A549 (cell line): ENCODE data around the gene FBLN1. TPM values are rescaled to one million over a fixed set of nuclear protein-coding genes. Genes with fewer than 3 reads are reported as not detected.

Source experiments
- ATAC-seq, 2 experiments: fragments of 200-7000 bp in 1 of 2; fragments of >200 bp in 1 of 2; cut with Nextera tagmentation in 1 of 2; cut with Tn5 transposase in 1 of 2; 3 replicates each; pipeline versions ENCODE4 v1.8.0 to v1.9.1; 2018 to 2020; ENCODE audit warnings: mild to moderate bottlenecking in 1 of 2, moderate library complexity in 1 of 2
- CTCF ChIA-PET: fragments of 300-600 bp; sonication (Branson Sonifier 250); formaldehyde crosslinking; extraction: SDS; loops from one replicate; lab custom pipeline; 2021; ENCODE audit warnings: antibody characterized with exemption, inconsistent platforms; lab: Yijun Ruan, JAX
- POLR2A ChIA-PET: fragments of 350-600 bp; formaldehyde crosslinking; extraction: SDS; loops from one replicate; lab custom pipeline; 2021; ENCODE audit warnings: antibody characterized with exemption, inconsistent platforms; lab: Yijun Ruan, JAX
- DNase-seq, 2 experiments: peaks; one replicate each; pipeline versions ENCODE4 v3.0.0 to v3.0.0-alpha.2; 2011 to 2016; ENCODE audit warnings: low read depth in 1 of 2, low spot score in 1 of 2
- FAIRE-seq: peaks from 2 replicates; lab custom pipeline; 2011; peaks lifted over from hg19 to GRCh38; lab: Jason Lieb, UNC
- H3K27ac ChIP-seq, 2 experiments: fragments of >200 bp; sonication (Bioruptor Twin); formaldehyde crosslinking; 3 replicates each; pipeline ENCODE4 v1.5.1; 2016 to 2017
- H3K4me1 ChIP-seq: fragments of >200 bp; sonication (Bioruptor Twin); formaldehyde crosslinking; 3 replicates; pipeline ENCODE4 v1.6.1; 2016
- H3K4me2 ChIP-seq: fragments of >200 bp; sonication (Bioruptor Twin); formaldehyde crosslinking; 3 replicates; pipeline ENCODE4 v1.6.1; 2016
- H3K4me3 ChIP-seq: fragments of >200 bp; sonication (Bioruptor Twin); formaldehyde crosslinking; 3 replicates; pipeline ENCODE4 v1.5.1; 2016
- H3K9me3 ChIP-seq: fragments of >200 bp; sonication (Bioruptor Twin); formaldehyde crosslinking; 3 replicates; pipeline ENCODE4 v1.6.1; 2016
- BHLHE40 ChIP-seq: IDR thresholded peaks from 2 replicates; pipeline ENCODE4 v1.6.1; 2012; ENCODE audit warnings: low read depth, low read length, inconsistent platforms
- CBX2 ChIP-seq: fragments of 200-600 bp; sonication (generic); IDR thresholded peaks from 2 replicates; pipeline ENCODE4 v1.6.1; 2016; ENCODE audit warnings: low read depth, mild to moderate bottlenecking, borderline replicate concordance
- CBX8 ChIP-seq: fragments of 200-600 bp; sonication (generic); IDR thresholded peaks from 2 replicates; pipeline ENCODE4 v1.6.1; 2016
- CEBPB ChIP-seq, 2 experiments: fragments of >200 bp in 1 of 2; sonication (Bioruptor Twin) in 1 of 2; formaldehyde crosslinking in 1 of 2; IDR thresholded peaks; 2 replicates each; pipeline ENCODE4 v1.6.1; 2012 to 2016
- CHD2 ChIP-seq: fragments of 150-350 bp; IDR thresholded peaks from 2 replicates; pipeline ENCODE4 v1.6.1; 2014; ENCODE audit warnings: low read length; ENCODE audit not compliant: partially characterized antibody
- ESRRA ChIP-seq: fragments of 150-350 bp; IDR thresholded peaks from 2 replicates; pipeline ENCODE4 v1.6.1; 2014; ENCODE audit warnings: mild to moderate bottlenecking, low read length, borderline replicate concordance
- FOXS1 ChIP-seq: fragments of 250-450 bp; sonication (Bioruptor Pico); IDR thresholded peaks from 2 replicates; pipeline ENCODE4 v1.5.0; 2020; ENCODE audit warnings: mild to moderate bottlenecking, moderate library complexity
- GATA3 ChIP-seq: IDR thresholded peaks from 2 replicates; pipeline ENCODE4 v1.6.1; 2012; ENCODE audit warnings: borderline replicate concordance
- MAFK ChIP-seq: fragments of 450-650 bp; IDR thresholded peaks from 2 replicates; pipeline ENCODE4 v1.6.1; 2014; ENCODE audit not compliant: partially characterized antibody
- MAZ ChIP-seq: fragments of 150-350 bp; IDR thresholded peaks from 2 replicates; pipeline ENCODE4 v1.6.1; 2014; ENCODE audit warnings: antibody characterized with exemption, low read depth, low read length, borderline replicate concordance
- MYC ChIP-seq: IDR thresholded peaks from 2 replicates; pipeline ENCODE4 v1.6.1; 2012; ENCODE audit warnings: mild to moderate bottlenecking, inconsistent platforms, low read length, improper control_type of control experiment, borderline replicate concordance
- NFE2L2 ChIP-seq: fragments of 150-350 bp; conservative IDR thresholded peaks from 2 replicates; pipeline ENCODE4 v1.6.1; 2014; ENCODE audit warnings: low read length
- NPAS2 ChIP-seq: fragments of 250-450 bp; sonication (Bioruptor Pico); IDR thresholded peaks from 2 replicates; pipeline ENCODE4 v1.8.0; 2022; ENCODE audit warnings: mild to moderate bottlenecking, moderate library complexity, borderline replicate concordance
- PHF8 ChIP-seq: fragments of 200-600 bp; sonication (generic); IDR thresholded peaks from 2 replicates; pipeline ENCODE4 v1.6.1; 2016; ENCODE audit warnings: low read depth, mild to moderate bottlenecking, antibody characterized with exemption, moderate library complexity, borderline replicate concordance
- POLR2AphosphoS2 ChIP-seq: conservative IDR thresholded peaks from 2 replicates; pipeline ENCODE4 v1.6.1; 2012; ENCODE audit warnings: low read length, improper control_type of control experiment, inconsistent platforms
- RCOR1 ChIP-seq: fragments of 150-350 bp; IDR thresholded peaks from 2 replicates; pipeline ENCODE4 v1.6.1; 2014; ENCODE audit warnings: antibody characterized with exemption, low read length, low read depth
- RFX5 ChIP-seq: fragments of 450-650 bp; IDR thresholded peaks from 2 replicates; pipeline ENCODE4 v1.7.1; 2014; ENCODE audit warnings: antibody characterized with exemption, mild to moderate bottlenecking, moderate library complexity
- TFCP2L1 ChIP-seq: fragments of 250-450 bp; sonication (Bioruptor Pico); IDR thresholded peaks from 2 replicates; pipeline ENCODE4 v1.5.0; 2021; ENCODE audit warnings: mild to moderate bottlenecking
- ZFP36 ChIP-seq: fragments of 450-650 bp; IDR thresholded peaks from 2 replicates; pipeline ENCODE4 v1.6.1; 2014; ENCODE audit warnings: borderline replicate concordance; ENCODE audit not compliant: partially characterized antibody
- ZNF302 ChIP-seq: fragments of 250-450 bp; sonication (Bioruptor Pico); IDR thresholded peaks from 2 replicates; pipeline ENCODE4 v1.9.0; 2021; ENCODE audit warnings: inconsistent platforms, mild to moderate bottlenecking, moderate library complexity
- WGBS: methylation state at CpG from one replicate; pipeline ENCODE4 v1.1.6; 2017; ENCODE audit errors: missing lambda C conversion rate; 5-methylcytosine and 5-hydroxymethylcytosine counted together
- polyA plus RNA-seq, 4 experiments: library from polyadenylated mRNA; depleted of rRNA in 3 of 4; stranded (reverse); fragments of >200 nt; fragmentation: RNase III in 1 of 4; extraction: RNeasy Plus Mini Kit Qiagen cat#74134 plus additional on column Dnase treatment in 1 of 4; gene quantifications; 2 replicates in 3 of 4; 3 replicates in 1 of 4; pipeline ENCODE4 v1.2.3, GENCODE V29; 2011 to 2017
- TF ChIP-seq, protein P1 (sequence below): IDR thresholded peaks from 2 replicates; pipeline ENCODE4 v1.6.1; 2012
- TF ChIP-seq, protein P2 (sequence below): fragments of >200 bp; sonication (Bioruptor Twin); formaldehyde crosslinking; IDR thresholded peaks from 2 replicates; pipeline ENCODE4 v1.6.1; 2016
- TF ChIP-seq, protein P3 (sequence below): fragments of 200-600 bp; sonication (generic); IDR thresholded peaks from 2 replicates; pipeline ENCODE4 v1.6.1; 2016; ENCODE audit warnings: antibody characterized with exemption, mild to moderate bottlenecking, moderate library complexity
- TF ChIP-seq, protein P4 (sequence below): fragments of 250-450 bp; sonication (Bioruptor Pico); IDR thresholded peaks from 2 replicates; pipeline ENCODE4 v1.5.0; 2021; ENCODE audit warnings: mild to moderate bottlenecking, moderate library complexity, borderline replicate concordance
- TF ChIP-seq, protein P5 (sequence below): fragments of >200 bp; sonication (Bioruptor Twin); formaldehyde crosslinking; IDR thresholded peaks from 3 replicates; pipeline ENCODE4 v1.5.1; 2016
- TF ChIP-seq, protein P6 (sequence below): IDR thresholded peaks from 2 replicates; pipeline ENCODE4 v1.6.1; 2012

FBLN1 gene
- polyA plus RNA-seq, 2 of the 4 experiments (the other 2 are of a cell fraction), result 18.2 to 32.7 TPM

DNA sequence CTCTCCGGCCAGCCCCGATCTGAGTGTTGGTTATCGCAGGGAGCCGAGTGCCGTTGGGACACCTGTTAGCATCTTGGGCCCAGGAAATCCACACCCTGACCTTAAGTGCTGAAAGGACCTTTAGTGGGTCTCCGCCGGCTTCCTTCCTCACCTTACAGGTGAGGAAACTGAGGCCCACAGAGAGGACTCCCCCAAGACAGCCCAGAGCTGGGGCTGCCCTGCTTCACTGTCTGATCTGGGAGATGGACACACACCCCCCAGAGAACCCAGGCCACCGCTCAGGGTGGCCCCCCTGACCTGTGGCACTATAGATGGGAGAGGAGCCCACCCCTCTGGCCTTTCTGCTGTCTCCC is 73.6 kb downstream of the FBLN1 start:
- no peak overlapping the region for H3K4me3 ChIP-seq
- ATAC-seq (no peak), DNase-seq (no peak), FAIRE-seq (no peak)
- ChIA-PET CTCF (interaction anchor here (2.5 to 3.2 kb wide), 2 partner anchors 10 to 288 kb away, joined by 16 to 31 read pairs; no protein-coding TSS in a partner anchor), POLR2A (no interaction called here)
- H3K27ac ChIP-seq, result peak overlapping the region; percentile 21 to 93; a peak in 4 of 6 replicates
- H3K4me1 ChIP-seq, result peaks cover 38% of the 10 kb centered on the region
- H3K9me3 ChIP-seq, result peaks cover 8% of the 10 kb centered on the region
- WGBS, result 93% methylated on average over 4 of the region's 8 CpGs
- H3K4me2 ChIP-seq, result no peak overlapping the region
- TF ChIP-seq, protein P1, sequence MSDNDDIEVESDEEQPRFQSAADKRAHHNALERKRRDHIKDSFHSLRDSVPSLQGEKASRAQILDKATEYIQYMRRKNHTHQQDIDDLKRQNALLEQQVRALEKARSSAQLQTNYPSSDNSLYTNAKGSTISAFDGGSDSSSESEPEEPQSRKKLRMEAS, result no peak
- TF ChIP-seq, protein P2, sequence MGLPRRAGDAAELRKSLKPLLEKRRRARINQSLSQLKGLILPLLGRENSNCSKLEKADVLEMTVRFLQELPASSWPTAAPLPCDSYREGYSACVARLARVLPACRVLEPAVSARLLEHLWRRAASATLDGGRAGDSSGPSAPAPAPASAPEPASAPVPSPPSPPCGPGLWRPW, result no peak
- TF ChIP-seq MAFK, result no peak
- no peak for TF ChIP-seq ZFP36
- TF ChIP-seq BHLHE40, result no peak
- TF ChIP-seq ZNF302 (CRISPR knock-in tag), result no peak
- TF ChIP-seq, protein P3, sequence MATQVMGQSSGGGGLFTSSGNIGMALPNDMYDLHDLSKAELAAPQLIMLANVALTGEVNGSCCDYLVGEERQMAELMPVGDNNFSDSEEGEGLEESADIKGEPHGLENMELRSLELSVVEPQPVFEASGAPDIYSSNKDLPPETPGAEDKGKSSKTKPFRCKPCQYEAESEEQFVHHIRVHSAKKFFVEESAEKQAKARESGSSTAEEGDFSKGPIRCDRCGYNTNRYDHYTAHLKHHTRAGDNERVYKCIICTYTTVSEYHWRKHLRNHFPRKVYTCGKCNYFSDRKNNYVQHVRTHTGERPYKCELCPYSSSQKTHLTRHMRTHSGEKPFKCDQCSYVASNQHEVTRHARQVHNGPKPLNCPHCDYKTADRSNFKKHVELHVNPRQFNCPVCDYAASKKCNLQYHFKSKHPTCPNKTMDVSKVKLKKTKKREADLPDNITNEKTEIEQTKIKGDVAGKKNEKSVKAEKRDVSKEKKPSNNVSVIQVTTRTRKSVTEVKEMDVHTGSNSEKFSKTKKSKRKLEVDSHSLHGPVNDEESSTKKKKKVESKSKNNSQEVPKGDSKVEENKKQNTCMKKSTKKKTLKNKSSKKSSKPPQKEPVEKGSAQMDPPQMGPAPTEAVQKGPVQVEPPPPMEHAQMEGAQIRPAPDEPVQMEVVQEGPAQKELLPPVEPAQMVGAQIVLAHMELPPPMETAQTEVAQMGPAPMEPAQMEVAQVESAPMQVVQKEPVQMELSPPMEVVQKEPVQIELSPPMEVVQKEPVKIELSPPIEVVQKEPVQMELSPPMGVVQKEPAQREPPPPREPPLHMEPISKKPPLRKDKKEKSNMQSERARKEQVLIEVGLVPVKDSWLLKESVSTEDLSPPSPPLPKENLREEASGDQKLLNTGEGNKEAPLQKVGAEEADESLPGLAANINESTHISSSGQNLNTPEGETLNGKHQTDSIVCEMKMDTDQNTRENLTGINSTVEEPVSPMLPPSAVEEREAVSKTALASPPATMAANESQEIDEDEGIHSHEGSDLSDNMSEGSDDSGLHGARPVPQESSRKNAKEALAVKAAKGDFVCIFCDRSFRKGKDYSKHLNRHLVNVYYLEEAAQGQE, result no peak
- no peak for TF ChIP-seq CBX8
- TF ChIP-seq, protein P4, sequence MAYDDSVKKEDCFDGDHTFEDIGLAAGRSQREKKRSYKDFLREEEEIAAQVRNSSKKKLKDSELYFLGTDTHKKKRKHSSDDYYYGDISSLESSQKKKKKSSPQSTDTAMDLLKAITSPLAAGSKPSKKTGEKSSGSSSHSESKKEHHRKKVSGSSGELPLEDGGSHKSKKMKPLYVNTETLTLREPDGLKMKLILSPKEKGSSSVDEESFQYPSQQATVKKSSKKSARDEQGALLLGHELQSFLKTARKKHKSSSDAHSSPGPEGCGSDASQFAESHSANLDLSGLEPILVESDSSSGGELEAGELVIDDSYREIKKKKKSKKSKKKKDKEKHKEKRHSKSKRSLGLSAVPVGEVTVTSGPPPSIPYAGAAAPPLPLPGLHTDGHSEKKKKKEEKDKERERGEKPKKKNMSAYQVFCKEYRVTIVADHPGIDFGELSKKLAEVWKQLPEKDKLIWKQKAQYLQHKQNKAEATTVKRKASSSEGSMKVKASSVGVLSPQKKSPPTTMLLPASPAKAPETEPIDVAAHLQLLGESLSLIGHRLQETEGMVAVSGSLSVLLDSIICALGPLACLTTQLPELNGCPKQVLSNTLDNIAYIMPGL (CRISPR knock-in tag), result no peak
- TF ChIP-seq RFX5, result no peak
- TF ChIP-seq GATA3, result no peak
- TF ChIP-seq NFE2L2, result no peak
- no peak for TF ChIP-seq MYC
- TF ChIP-seq, protein P5, sequence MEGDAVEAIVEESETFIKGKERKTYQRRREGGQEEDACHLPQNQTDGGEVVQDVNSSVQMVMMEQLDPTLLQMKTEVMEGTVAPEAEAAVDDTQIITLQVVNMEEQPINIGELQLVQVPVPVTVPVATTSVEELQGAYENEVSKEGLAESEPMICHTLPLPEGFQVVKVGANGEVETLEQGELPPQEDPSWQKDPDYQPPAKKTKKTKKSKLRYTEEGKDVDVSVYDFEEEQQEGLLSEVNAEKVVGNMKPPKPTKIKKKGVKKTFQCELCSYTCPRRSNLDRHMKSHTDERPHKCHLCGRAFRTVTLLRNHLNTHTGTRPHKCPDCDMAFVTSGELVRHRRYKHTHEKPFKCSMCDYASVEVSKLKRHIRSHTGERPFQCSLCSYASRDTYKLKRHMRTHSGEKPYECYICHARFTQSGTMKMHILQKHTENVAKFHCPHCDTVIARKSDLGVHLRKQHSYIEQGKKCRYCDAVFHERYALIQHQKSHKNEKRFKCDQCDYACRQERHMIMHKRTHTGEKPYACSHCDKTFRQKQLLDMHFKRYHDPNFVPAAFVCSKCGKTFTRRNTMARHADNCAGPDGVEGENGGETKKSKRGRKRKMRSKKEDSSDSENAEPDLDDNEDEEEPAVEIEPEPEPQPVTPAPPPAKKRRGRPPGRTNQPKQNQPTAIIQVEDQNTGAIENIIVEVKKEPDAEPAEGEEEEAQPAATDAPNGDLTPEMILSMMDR, result no peak
- no peak for TF ChIP-seq PHF8
- TF ChIP-seq CEBPB (IDR thresholded peaks at IDR 0.05), result no peak

DNA sequence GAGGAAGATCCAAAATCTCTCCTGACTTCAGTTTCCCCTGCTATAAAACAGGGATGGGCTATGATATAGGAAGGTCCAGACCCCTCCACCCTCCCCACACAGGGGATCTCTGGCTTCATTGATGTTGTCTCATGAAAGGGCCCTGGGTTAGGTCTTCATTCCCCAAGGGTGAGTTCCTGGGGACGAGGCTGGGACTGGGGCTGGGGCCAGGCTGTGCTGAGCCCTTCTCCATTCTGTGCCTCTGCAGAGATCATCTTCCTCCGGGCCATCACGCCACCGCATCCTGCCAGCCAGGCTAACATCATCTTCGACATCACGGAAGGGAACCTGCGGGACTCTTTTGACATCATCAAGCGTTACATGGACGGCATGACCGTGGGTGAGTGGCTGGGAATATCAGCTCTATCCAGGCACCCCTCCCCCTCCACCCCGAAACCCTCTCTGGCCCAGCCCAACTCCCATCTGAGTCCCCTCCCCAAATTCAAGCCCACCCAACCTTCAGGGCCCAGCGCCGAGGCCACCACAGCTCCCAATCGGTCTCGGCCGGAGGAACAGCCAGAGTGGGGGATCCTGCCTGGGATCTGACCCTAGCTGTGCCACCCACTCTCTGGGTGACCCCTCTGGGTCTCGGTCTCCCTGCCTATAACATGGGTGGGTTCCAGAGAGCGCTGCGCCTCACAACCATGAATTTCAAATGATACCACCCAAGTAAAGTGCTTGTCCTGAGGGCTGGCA is 74.2 kb downstream of the FBLN1 start:
- 91% methylated on average over 15 of the region's 19 CpGs for WGBS
- FAIRE-seq (no peak), DNase-seq (no peak), ATAC-seq (no peak)
- CTCF ChIA-PET, result interaction anchor here (0.8 to 3.2 kb wide), 32 partner anchors 10 to 397 kb away, joined by 3 to 31 read pairs (median 7); no protein-coding TSS in a partner anchor
- no peak overlapping the region for H3K4me3 ChIP-seq
- peaks cover 2% of the 10 kb centered on the region for H3K9me3 ChIP-seq
- peaks cover 39% of the 10 kb centered on the region for H3K4me1 ChIP-seq
- no peak overlapping the region for H3K4me2 ChIP-seq
- peak overlapping the region; percentile 81 to 93; a peak in 5 of 6 replicates for H3K27ac ChIP-seq
- POLR2A ChIA-PET, result no interaction called here
- TF ChIP-seq MAZ (no peak), TFCP2L1 (CRISPR knock-in tag) (no peak), NPAS2 (CRISPR knock-in tag) (no peak), FOXS1 (CRISPR knock-in tag) (no peak), MYC (no peak), RCOR1 (no peak), ESRRA (no peak), CHD2 (no peak), POLR2AphosphoS2 (no peak), CBX2 (no peak), NFE2L2 (no peak), CEBPB (IDR thresholded peaks at IDR 0.05) (no peak), MAFK (no peak)
- TF ChIP-seq, protein P6, sequence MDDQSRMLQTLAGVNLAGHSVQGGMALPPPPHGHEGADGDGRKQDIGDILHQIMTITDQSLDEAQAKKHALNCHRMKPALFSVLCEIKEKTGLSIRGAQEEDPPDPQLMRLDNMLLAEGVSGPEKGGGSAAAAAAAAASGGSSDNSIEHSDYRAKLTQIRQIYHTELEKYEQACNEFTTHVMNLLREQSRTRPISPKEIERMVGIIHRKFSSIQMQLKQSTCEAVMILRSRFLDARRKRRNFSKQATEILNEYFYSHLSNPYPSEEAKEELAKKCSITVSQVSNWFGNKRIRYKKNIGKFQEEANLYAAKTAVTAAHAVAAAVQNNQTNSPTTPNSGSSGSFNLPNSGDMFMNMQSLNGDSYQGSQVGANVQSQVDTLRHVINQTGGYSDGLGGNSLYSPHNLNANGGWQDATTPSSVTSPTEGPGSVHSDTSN, result no peak
